ENCODE data around the gene AGFG2. TPM values are rescaled to one million over a fixed set of nuclear protein-coding genes. Genes with fewer than 3 reads are reported as not detected.
A peak's percentile ranks its signal among the peaks of the same experiment; 100 is the strongest.

Gene AGFG2
- total RNA-seq, 2 donors from 2014 or later, result 8.5 to 28.9 TPM

DNA sequence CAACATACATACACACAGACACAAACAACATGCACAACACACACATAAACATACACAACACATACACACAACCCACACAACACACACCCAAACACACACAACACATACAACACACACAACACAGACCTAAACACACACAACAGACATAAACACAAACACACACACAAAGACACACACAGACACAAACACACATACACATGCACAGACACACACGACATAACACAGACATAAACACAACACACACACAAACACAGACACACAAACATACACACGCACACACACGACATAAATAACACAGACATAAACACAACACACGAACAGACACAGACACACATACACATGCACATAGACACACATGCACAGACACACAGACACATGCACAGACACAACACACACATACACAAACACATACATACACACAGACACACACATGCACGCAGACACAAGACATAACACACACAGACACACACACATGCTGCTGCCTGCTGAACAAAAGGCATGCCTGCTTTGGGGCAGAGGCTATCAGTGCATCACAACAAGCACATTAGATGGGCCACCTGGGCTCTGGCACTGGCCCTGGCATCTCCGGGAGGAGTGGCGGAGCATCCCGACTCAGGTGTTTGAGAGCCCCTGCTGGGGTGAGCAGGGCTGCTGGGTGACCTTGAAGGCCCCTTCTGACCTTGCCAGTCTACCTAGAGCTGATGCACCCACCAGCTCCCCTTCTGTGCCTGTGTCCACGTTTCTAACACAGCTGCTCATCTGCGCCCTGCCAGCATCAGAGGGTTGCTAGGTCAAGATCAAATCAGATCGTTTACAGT is 41.7 kb downstream of the AGFG2 start:
- no peak overlapping the region for H3K27ac ChIP-seq (ENCODE audit: low read depth, low read length)
- peaks cover 24% of the 10 kb centered on the region for H3K36me3 Mint-ChIP-seq (ENCODE audit: low read depth)
- H3K4me1 Mint-ChIP-seq, result peaks cover 19% of the 10 kb centered on the region
- no peaks in the 10 kb centered on the region for H3K9me3 Mint-ChIP-seq
- peak; percentile 32 for DNase-seq
- no peaks in the 10 kb centered on the region for H3K27me3 ChIP-seq (ENCODE audit: control insufficient read depth, insufficient read depth, low read length, poor library complexity, severe bottlenecking)
- no peak overlapping the region for H3K27ac Mint-ChIP-seq
- H3K36me3 ChIP-seq (ENCODE audit: control insufficient read depth, insufficient read depth, low read length), result peaks cover 40% of the 10 kb centered on the region
- no peak for TF ChIP-seq CTCF (conservative IDR thresholded peaks at IDR 0.05)
- H3K4me1 ChIP-seq (ENCODE audit: control insufficient read depth, insufficient read depth, low read length), result peaks cover 9% of the 10 kb centered on the region
- WGBS, 2 experiments (ENCODE audit: insufficient coverage in 1 of 2, insufficient read length in 1 of 2), result 90 to 97% methylated on average over 4 to 11 of the region's 11 CpGs
- no peaks in the 10 kb centered on the region for H3K9me3 ChIP-seq (ENCODE audit: control insufficient read depth, low read length)
- no peak overlapping the region for H3K4me3 Mint-ChIP-seq
- H3K27me3 Mint-ChIP-seq (ENCODE audit: insufficient read depth), result no peaks in the 10 kb centered on the region
- no peak overlapping the region for H3K9ac ChIP-seq (ENCODE audit: extremely low read depth, low read length, poor library complexity, severe bottlenecking)
- H3K4me3 ChIP-seq (ENCODE audit: low read length), result no peak overlapping the region

DNA sequence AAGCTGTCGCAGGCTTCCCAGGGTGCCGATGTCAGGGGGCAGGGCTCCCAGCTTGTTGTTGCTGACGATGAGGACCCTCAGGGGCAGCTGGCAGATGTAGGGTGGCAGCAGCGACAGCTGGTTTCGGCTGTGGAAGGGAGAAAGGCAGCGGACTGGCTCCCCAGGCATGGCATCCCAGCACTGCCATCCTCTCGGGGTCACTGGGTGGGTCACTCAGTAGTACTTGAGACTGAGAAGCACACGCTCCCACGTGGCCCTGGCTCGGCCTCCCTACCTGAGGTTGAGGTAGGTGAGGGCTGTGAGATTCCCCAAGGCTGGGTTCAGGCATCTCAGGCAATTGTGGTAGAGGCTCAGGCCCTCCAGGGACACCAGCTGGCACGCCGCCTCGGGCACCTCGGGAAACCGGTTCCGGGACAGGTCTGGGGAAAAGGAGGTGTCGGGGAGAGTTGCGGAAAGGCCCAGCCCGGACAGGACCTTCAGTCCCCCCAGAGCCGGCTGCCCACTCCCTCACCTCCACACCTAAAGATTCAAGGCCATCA is 43.1 kb downstream of the AGFG2 start:
- no peak overlapping the region for H3K9ac ChIP-seq (ENCODE audit: extremely low read depth, low read length, poor library complexity, severe bottlenecking)
- Mint-ChIP-seq H3K36me3 (ENCODE audit: low read depth) (peaks cover 12% of the 10 kb centered on the region), H3K4me1 (peaks cover 19% of the 10 kb centered on the region), H3K27me3 (ENCODE audit: insufficient read depth) (no peaks in the 10 kb centered on the region), H3K9me3 (no peaks in the 10 kb centered on the region), H3K4me3 (no peak overlapping the region), H3K27ac (no peak overlapping the region)
- peaks cover 39% of the 10 kb centered on the region for H3K36me3 ChIP-seq (ENCODE audit: control insufficient read depth, insufficient read depth, low read length)
- H3K27me3 ChIP-seq (ENCODE audit: control insufficient read depth, insufficient read depth, low read length, poor library complexity, severe bottlenecking), result no peaks in the 10 kb centered on the region
- WGBS, 2 experiments (ENCODE audit: insufficient coverage in 1 of 2, insufficient read length in 1 of 2), result 89 to 94% methylated on average over 13 to 20 of the region's 20 CpGs
- no peak overlapping the region for H3K27ac ChIP-seq (ENCODE audit: low read depth, low read length)
- H3K9me3 ChIP-seq (ENCODE audit: control insufficient read depth, low read length), result no peaks in the 10 kb centered on the region
- no peak for TF ChIP-seq CTCF (conservative IDR thresholded peaks at IDR 0.05)
- DNase-seq, result peak; percentile 36
- H3K4me3 ChIP-seq (ENCODE audit: low read length), result no peak overlapping the region
- H3K4me1 ChIP-seq (ENCODE audit: control insufficient read depth, insufficient read depth, low read length), result peaks cover 9% of the 10 kb centered on the region

DNA sequence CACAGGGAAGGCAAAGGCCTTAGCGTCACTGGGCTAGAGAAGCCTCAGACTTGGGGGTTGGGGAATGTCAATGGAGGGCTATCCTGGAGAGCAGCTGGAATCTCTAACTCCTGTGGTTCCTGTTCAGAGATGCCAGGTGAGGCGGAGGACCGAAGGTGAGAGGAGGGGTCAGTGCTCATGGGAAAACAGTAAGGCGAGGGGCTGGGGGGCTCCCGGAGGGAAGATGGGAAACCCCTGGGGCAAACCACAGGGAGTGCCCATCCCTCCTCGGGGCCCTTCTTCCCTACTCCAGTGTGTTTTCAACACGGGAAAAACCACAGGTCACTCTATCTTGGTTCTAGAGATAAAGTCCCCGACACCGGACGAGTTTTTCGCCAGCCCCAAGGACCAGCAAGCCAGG is 43.6 kb downstream of the AGFG2 start:
- peaks cover 19% of the 10 kb centered on the region for H3K4me1 Mint-ChIP-seq
- H3K27me3 Mint-ChIP-seq (ENCODE audit: insufficient read depth), result no peaks in the 10 kb centered on the region
- no peak for TF ChIP-seq CTCF (conservative IDR thresholded peaks at IDR 0.05)
- peaks cover 12% of the 10 kb centered on the region for H3K36me3 Mint-ChIP-seq (ENCODE audit: low read depth)
- H3K9me3 ChIP-seq (ENCODE audit: control insufficient read depth, low read length), result no peaks in the 10 kb centered on the region
- H3K27ac ChIP-seq (ENCODE audit: low read depth, low read length), result no peak overlapping the region
- H3K27me3 ChIP-seq (ENCODE audit: control insufficient read depth, insufficient read depth, low read length, poor library complexity, severe bottlenecking), result no peaks in the 10 kb centered on the region
- WGBS, 2 experiments (ENCODE audit: insufficient coverage in 1 of 2, insufficient read length in 1 of 2), result 93 to 98% methylated on average over 6 to 11 of the region's 11 CpGs
- no peak overlapping the region for H3K4me3 ChIP-seq (ENCODE audit: low read length)
- peaks cover 36% of the 10 kb centered on the region for H3K36me3 ChIP-seq (ENCODE audit: control insufficient read depth, insufficient read depth, low read length)
- H3K4me1 ChIP-seq (ENCODE audit: control insufficient read depth, insufficient read depth, low read length), result peaks cover 9% of the 10 kb centered on the region
- no peak overlapping the region for H3K27ac Mint-ChIP-seq
- no peak overlapping the region for H3K4me3 Mint-ChIP-seq
- no peaks in the 10 kb centered on the region for H3K9me3 Mint-ChIP-seq
- H3K9ac ChIP-seq (ENCODE audit: extremely low read depth, low read length, poor library complexity, severe bottlenecking), result no peak overlapping the region
- peak; percentile 31 for DNase-seq

Measured in endodermal cell (in vitro differentiated cells).